LoVo (cell line): ENCODE measurements around the gene ZNF446.
"Not testable (repeated sequence)": the region's sequence is repeated elsewhere in the genome, so short reads cannot be mapped to it uniquely, and the experiment has no call there.

Source experiments
- DNase-seq: peaks from one replicate; pipeline ENCODE4 v3.0.0-alpha.2; 2016; ENCODE audit warnings: low spot score

Gene ZNF446

GRCh38 chr19:58475714-58476497, at the start of gene ZNF446:
ZNF446 (plus strand) TSS chr19:58476352; CDS start chr19:58477219, 867 bp downstream.
- peak; percentile 96 for DNase-seq

DNA sequence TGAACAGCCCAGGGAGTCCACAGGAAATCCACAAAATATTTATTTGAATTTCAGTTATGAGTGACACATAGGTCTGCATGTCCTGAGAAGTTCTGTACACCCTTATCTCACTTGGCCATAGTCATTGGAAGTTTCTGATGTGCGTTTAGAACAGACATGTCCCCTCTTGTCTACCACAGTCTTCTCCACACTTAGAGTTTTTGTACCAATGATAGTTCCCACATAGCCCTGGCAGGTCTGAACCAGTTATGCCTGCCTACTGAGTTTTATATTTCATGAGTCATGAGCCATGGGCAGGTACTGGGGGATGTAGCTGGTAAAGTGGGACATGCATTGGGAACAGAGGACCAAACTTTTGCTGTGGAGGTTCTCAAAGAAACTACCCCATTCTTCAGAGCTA, 47.5 kb upstream of the ZNF446 start:
- DNase-seq = no peak

DNA sequence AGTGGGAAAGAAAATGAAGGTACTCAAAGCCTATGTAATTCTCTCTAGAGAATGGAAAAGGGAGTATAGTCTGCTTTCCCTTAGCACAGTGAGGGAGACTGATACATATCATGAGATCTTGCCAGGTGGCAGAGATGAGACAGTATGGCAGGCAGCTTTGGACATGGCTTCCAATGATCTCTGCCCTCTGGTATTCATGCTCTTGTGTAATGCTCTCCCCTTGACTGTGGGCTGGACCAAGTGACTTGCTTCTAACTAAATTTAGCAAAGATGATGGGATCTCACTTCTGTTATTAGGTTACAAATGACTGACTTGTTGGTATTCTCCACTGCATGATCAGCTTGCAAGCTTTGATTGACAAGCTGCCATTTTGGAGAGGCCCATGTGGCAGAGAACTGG, 46.4 kb upstream of the ZNF446 start:
- DNase-seq = no peak

DNA sequence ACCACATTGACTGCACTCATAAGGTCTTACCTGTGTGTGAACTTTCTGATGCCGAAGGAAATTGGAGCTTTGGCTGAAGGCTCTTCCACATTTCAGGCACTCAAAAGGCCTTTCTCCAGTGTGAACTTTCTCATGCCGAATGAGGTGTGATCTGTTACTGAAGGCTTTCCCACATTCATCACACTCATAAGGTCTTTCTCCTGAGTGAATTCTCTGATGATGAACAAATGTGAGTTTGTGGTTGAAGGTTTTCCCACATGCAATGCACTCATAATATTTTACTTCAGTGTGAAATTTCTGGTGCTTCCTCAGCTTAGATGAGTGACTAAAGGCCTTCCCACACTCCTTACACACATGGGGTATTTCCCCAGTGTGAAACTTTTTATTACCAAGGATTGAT, 41.9 kb upstream of the ZNF446 start:
- DNase-seq = no peak

DNA sequence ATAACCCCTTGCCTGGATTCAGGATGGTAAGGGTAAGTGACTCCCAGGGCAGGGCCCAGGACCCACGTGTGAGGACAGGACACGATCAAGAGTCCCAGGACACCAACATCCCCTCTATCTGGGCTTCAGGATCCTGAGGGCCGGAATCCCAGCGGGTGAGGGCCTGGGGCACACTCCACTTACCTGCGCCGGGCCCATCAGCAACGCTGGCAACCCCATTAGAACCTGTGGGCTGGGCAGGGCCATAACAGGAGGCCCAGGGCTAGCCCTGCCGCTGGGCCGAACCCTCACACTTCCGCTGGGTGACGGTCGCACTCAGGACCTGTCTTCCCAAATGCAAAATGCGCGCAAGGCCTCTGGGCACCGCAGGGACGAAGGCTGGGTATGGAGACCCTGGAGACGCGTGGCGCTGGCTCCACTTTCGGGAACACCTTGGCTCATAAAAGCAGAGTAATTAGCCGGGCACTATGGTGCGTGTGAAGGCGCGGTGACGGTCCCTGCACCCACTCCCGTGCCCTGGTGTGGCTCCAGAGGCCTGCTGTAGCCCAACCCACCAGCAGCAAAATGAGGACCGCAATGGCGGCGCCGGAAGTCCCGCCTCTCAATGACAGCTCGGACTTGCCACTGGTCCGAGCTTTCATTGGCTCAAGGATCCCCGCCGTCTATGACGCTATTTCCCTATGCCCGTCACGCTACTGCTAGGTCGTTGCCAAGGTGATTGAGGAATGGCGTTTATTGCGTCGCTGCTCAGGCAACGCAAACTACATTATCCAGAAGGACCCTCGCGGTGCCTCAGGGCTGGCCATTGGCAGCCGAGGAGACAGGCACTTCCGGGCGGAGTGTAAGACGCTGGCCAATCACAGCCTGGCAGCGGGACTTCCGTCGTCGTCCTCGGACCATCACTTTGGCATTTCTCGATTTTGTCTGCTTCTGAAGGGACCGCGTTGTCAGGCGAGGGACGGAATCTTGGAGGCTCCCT, 36.3 kb upstream of the ZNF446 start, which contains the start of gene ZNF132:
TSS of gene ZNF132 (minus strand) at position 578 of the 979 bp plus-strand sequence. CDS start at position 246, 332 bp downstream.
- DNase-seq = no peak

DNA sequence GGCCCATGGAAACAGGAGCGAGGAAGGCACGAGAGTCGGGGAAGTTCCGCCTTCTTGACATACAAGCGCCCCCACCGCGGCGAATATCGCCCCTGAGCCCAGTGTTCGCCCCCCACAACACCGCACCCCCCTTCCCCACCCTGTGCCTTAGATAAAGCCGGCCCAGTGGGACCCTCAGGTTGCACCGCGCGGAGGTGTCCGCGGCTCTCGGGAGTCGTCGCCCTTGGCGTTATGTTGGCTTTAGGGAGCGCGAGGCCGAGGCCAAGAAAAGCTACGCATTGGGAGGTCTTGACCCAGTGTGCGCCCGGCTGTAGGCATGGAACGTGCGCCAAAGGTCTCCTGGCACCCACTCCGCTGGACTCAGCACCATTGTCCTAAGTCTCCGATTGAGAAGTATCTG, 35.6 kb upstream of the ZNF446 start:
- DNase-seq = no peak

- not testable (repeated sequence) for DNase-seq
Observed at GRCh38 chr19:58442986-58443385, 33.2 kb upstream of the ZNF446 start.

DNA sequence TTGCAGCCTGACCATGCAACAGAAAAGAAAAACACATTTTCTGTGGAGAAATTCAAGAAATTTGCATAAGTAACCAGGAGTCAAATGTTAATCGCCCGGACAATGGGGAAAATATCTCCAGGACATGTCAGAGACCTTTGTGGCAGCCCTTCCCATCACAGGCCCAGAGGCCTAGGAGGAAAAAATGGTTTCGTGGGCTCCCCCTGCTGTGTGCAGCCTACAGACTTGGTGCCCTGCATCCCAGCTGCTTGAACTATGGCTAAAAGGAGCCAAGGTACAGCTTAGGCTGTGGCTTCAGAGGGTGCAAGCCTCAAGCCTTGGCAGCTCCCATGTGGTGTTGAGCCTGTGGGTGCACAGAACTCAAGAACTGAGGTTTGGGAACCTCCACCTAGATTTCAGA, 27.3 kb upstream of the ZNF446 start:
- DNase-seq = not testable (repeated sequence)

- not testable (repeated sequence) for DNase-seq
Observed at GRCh38 chr19:58449980-58450379, 26.2 kb upstream of the ZNF446 start.

DNA sequence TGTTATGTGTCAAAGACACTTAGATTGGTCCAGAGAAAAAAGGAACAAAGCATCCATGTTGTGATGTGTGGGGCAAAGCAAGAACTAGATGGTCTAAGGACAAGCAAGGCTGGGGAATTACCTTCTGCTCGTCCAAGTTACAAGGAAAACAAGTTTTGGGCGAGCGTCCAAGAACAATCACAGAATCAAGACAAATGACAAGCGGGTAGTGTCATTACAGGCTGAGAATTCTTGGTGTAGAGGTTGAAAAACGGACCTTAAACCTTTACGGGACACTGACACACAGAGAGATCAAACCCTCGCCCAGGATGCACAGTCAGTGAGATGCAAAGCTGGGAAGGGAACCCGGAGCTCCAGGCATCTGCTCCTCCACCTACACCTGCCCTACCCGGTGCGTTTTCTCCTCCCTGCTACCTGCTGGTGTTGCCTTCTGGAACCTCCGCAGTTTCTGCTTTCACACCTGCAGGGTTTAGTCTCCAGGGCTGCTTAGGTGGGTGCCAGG, 25.2 kb upstream of the ZNF446 start:
- DNase-seq = no peak

DNA sequence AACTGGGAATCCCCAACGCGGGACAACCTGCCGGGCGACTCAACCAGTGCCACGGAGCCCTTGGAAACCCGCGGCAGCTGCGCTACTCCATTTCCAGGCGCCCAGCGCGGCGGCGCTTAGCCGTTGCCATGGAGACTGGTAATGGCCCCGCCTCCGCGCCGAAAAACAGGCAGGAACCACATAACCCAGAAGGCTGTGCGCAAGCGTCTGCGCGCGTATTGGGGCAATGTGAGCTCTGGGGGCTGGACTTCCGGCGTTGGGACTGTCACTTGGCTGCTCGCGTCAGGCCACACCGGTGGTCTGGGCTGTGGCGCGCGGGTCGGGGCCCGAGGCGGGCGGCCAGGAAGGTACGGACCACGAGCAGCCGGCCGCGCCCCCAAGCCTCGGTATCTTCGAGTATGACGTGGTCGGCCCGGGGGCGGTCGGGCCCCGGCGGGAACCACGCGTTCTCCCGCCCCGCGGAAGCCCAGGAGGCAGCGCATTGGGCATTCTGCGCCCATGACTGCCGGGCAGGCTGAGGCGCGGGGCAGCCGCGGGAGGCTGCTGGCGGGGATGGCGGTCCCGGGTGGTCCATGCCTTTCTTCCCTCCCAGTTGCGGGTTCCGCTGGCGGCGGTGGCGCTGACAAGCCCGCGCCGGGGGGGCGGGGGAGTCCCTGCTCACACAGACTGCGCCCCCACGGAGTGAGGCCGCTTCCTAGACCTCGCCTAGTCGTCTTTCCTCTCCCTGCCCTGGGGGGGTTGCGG, 24.6 kb upstream of the ZNF446 start, which contains the start of gene ZNF324B:
TSS of gene ZNF324B (plus strand) at position 265 of the 744 bp plus-strand sequence. CDS start 2,080 bp downstream, outside the sequence.
- peak; percentile 96 for DNase-seq

DNA sequence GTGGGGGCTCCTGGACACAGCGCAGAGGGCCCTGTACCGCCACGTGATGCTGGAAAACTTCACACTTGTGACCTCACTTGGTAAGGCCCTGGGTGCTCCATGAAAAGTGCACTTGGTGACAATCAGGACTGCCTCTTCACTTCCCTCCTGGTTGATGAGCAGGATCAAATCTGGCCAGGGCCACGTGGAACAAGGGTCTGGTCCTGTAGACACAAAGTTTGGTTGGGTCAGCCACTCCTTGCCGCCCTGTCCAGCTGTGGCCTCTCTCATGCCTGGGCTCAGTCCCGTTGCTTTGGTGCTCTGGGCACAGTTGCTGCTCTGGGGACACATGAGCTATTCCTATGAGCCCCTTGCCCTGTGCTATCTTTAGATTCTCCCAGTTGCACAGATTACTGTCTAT, 22.4 kb upstream of the ZNF446 start:
- DNase-seq = no peak

- no peak for DNase-seq
Observed at GRCh38 chr19:58455306-58455705, 20.8 kb upstream of the ZNF446 start.

GRCh38 chr19:58456111-58456510, 20.0 kb upstream of the ZNF446 start:
- DNase-seq = no peak

DNA sequence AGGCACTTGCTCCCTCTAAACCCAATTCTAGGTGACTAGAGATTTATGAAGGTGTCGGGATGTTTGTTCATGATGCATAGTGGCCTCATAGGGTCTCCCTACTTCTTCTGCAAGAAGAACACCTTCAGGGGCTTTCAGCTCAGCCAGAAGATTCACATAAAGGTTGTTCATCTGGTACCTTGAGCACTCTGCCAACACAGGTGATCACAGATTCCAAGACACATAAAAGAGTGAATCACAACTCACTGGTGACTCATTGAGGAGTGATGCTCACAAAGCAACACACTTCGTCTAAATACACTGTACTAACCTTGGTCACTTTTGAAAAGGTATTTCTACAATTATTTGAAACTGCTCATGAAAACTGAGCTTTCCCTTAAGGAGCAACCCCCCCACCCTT, 16.1 kb upstream of the ZNF446 start:
- no peak for DNase-seq

GRCh38 chr19:58466089-58466759, 9.9 kb upstream of the ZNF446 start:
- DNase-seq = no peak

DNA sequence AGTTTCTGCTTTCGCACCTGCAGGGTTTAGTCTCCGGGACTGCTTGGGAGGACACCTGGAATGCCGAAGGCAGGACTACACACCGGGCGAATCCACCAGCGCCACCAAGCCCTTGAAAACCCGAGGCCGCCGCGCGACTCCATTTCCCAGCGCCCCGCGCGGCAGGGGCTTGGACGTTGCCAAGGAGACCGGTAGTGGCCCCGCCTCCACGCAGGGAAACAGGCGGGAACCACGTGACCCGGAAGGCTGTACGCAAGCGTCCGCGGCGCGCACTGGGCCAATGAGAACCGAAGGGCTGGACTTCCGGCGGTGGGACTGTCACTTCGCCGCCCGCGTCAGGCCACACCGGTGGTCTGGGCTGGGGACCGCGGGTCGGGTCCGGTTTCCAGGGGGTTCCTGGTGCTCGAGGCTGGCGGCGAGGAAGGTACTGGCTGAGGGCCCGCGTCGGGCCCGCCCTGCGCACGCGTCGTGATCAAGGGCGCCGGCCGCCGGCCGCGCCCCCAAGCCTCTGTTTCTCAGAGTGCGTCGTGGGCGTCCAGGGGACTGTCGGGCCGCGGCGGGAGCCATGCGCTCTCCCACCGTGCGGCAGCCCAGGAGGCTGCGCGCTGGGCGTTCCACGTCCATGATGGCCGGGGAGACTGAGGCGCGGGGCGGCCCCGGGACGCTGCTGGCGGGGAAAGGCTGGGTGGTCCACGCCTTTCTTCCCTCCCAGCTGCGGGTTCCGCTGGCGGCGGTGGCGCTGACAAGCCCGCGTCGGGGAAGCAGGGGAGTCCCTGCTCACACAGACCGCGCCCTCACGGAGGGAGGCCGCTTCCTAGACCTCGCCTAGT, 9.2 kb upstream of the ZNF446 start, which contains the start of gene ZNF324:
TSS of gene ZNF324 (plus strand) at position 321 of the 830 bp plus-strand sequence. CDS start 2,106 bp downstream, outside the sequence.
- peak; percentile 96 for DNase-seq

DNA sequence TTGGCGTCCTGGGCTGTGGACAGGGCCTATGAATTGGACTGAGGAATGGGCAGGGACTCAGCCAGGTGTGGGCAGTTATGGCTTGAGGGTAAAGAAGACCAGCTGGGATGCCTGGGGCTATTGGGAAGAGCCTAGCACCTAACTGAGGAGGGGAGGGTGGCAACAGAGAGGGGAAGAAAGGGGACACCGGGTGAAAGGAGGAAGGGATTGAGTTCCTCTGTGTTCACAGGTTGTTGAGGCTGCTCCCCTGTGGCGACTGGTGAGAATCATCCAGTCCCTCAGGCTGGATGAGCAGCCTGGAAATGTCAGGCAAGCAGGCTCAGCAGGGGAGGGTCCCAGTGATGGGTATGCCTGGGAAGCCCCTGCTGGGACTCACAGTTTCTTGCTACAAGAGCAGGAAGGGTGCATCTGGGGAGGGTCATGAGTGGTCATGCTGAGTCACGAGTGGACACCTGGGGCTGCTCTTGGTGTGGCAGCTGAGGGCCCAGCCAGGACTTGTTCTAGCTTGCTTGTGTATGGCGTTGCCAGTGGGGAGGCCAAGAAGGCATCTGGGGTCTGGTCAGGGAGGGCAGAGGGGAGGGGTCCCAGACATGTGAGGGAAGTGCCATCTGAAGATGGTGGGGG, 7.8 kb upstream of the ZNF446 start:
- DNase-seq = no peak

DNA sequence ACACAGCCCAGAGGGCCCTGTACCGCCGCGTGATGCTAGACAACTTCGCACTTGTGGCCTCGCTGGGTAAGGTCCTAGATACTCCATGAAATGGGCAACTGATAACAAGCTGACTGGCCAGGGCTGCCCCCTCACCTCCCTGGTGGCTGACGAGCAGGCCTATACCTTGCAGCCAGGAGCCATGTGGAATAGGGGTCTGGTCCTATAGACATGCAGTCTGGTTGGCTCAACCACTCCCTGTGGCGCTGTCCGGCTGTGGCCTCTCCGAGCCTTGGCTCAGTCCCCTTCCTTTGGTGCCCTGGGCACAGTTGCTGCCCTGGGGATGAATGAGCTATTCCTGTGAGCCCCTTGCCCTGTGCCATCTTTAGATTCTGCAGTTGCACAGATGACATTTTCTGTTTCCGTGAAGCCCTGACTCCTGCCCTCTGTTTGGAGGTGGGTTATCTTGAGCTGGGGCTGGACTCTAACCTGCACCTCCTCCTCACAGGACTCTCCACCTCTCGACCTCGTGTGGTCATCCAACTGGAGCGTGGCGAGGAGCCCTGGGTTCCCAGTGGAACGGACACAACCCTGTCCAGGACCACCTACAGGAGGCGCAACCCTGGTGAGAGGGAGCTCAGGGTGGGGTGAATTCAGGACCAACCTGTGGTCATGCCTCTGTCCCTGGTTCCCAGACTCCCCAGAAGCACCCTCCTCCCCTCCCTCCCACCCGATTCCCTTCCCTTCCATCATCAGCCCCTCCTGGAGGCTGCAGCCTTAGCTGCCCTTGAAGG, 6.7 kb upstream of the ZNF446 start:
- DNase-seq = no peak
